Neural progenitor cell (in vitro differentiated cells): Measurements from ENCODE around the gene RPP25. TPM values are rescaled to one million over a fixed set of nuclear protein-coding genes. Genes with fewer than 3 reads are reported as not detected.
"Not testable (repeated sequence)": the region's sequence is repeated elsewhere in the genome, so short reads cannot be mapped to it uniquely, and the experiment has no call there.

Source experiments
- DNase-seq: peaks from one replicate; pipeline ENCODE4 v3.0.0-alpha.2; 2016; ENCODE audit warnings: low spot score
- H2AFZ ChIP-seq: fragments of 200-600 bp; sonication (generic); replicated peaks from 2 replicates; pipeline ENCODE4 v1.6.1; 2016; ENCODE audit warnings: antibody characterized with exemption
- H3F3A ChIP-seq: fragments of 200-600 bp; sonication (generic); 2 replicates; pipeline ENCODE4 v1.6.1; 2016; ENCODE audit warnings: antibody characterized with exemption, low read depth
- H3K27ac ChIP-seq: fragments of 200-600 bp; sonication (generic); 2 replicates; pipeline ENCODE4 v1.5.1; 2016; ENCODE audit warnings: mild to moderate bottlenecking
- H3K27me3 ChIP-seq: fragments of 200-600 bp; sonication (generic); 2 replicates; pipeline ENCODE4 v1.6.1; 2016; ENCODE audit warnings: mild to moderate bottlenecking, moderate library complexity
- H3K36me3 ChIP-seq: fragments of 200-600 bp; sonication (generic); 2 replicates; pipeline ENCODE4 v1.5.1; 2016
- H3K4me1 ChIP-seq: fragments of 200-600 bp; sonication (generic); 2 replicates; pipeline ENCODE4 v1.6.1; 2016; ENCODE audit warnings: mixed run types
- H3K4me2 ChIP-seq: fragments of 200-600 bp; sonication (generic); 2 replicates; pipeline ENCODE4 v1.6.1; 2016
- H3K4me3 ChIP-seq: fragments of 200-600 bp; sonication (generic); 2 replicates; pipeline ENCODE4 v1.5.1; 2016
- H3K79me2 ChIP-seq: fragments of 200-600 bp; sonication (generic); 2 replicates; pipeline ENCODE4 v1.6.1; 2016; ENCODE audit warnings: low read depth
- H3K9ac ChIP-seq: fragments of 200-600 bp; sonication (generic); 2 replicates; pipeline ENCODE4 v1.6.1; 2016
- H3K9me3 ChIP-seq: fragments of 200-600 bp; sonication (generic); 2 replicates; pipeline ENCODE4 v1.5.1; 2016; ENCODE audit warnings: low read depth
- H4K20me1 ChIP-seq: fragments of 200-600 bp; sonication (generic); 2 replicates; pipeline ENCODE4 v1.6.1; 2016; ENCODE audit warnings: low read depth
- H3K27ac Mint-ChIP-seq: 3 replicates; pipeline ENCODE4 v1.8.0; 2021; ENCODE audit warnings: mixed read lengths
- H3K27me3 Mint-ChIP-seq: 2 replicates; pipeline ENCODE4 v1.8.0; 2022; ENCODE audit warnings: low read depth, mild to moderate bottlenecking, inconsistent platforms, moderate library complexity, mixed read lengths; ENCODE audit not compliant: insufficient read depth
- H3K36me3 Mint-ChIP-seq: 3 replicates; pipeline ENCODE4 v1.8.0; 2021; ENCODE audit warnings: mixed read lengths
- H3K4me1 Mint-ChIP-seq: 3 replicates; pipeline ENCODE4 v1.8.0; 2021; ENCODE audit warnings: mixed read lengths
- H3K4me3 Mint-ChIP-seq: 3 replicates; pipeline ENCODE4 v1.8.0; 2021; ENCODE audit warnings: mild to moderate bottlenecking, moderate library complexity, mixed read lengths
- H3K9me3 Mint-ChIP-seq: 3 replicates; pipeline ENCODE4 v1.8.0; 2020; ENCODE audit warnings: mixed read lengths
- CTCF ChIP-seq: fragments of 200-600 bp; sonication (generic); IDR thresholded peaks from 2 replicates; pipeline ENCODE4 v1.5.1; 2017; ENCODE audit warnings: antibody characterized with exemption, mild to moderate bottlenecking
- EZH2 ChIP-seq: fragments of 200-600 bp; sonication (generic); IDR thresholded peaks from 2 replicates; pipeline ENCODE4 v1.6.1; 2017; ENCODE audit warnings: antibody characterized with exemption, mild to moderate bottlenecking, moderate library complexity
- EZH2phosphoT487 ChIP-seq: fragments of 200-600 bp; sonication (generic); IDR thresholded peaks from 2 replicates; pipeline ENCODE4 v1.6.1; 2017; ENCODE audit warnings: antibody characterized with exemption
- total RNA-seq: library from RNA; depleted of rRNA; stranded (reverse); fragments of >200 nt; gene quantifications from 2 replicates; pipeline ENCODE4 v1.2.3, GENCODE V29; 2015; ENCODE audit warnings: low replicate concordance

The RPP25 gene
- total RNA-seq, 1 donor from 2014 or later, result 2.5 TPM

GRCh38 chr15:74924525-74924924, 32.0 kb downstream of the RPP25 start:
- Histone ChIP-seq H3K27ac (no peak overlapping the region), H3K4me1 (no peaks in the 10 kb centered on the region), H3K4me2 (no peak overlapping the region), H3K27me3 (no peaks in the 10 kb centered on the region), H4K20me1 (no peaks in the 10 kb centered on the region), H2AFZ (no peak overlapping the region), H3K36me3 (peaks cover 6% of the 10 kb centered on the region), H3F3A (no peaks in the 10 kb centered on the region), H3K79me2 (no peaks in the 10 kb centered on the region), H3K4me3 (no peak overlapping the region), H3K9me3 (no peaks in the 10 kb centered on the region), H3K9ac (no peak overlapping the region)
- H3K27ac Mint-ChIP-seq, result no peak overlapping the region
- TF ChIP-seq CTCF, result no peak
- TF ChIP-seq EZH2, result no peak
- no peak for TF ChIP-seq EZH2phosphoT487
- H3K4me1 Mint-ChIP-seq, result no peaks in the 10 kb centered on the region
- H3K36me3 Mint-ChIP-seq, result peaks cover 31% of the 10 kb centered on the region
- H3K9me3 Mint-ChIP-seq, result no peaks in the 10 kb centered on the region
- DNase-seq, result no peak
- no peaks in the 10 kb centered on the region for H3K27me3 Mint-ChIP-seq
- H3K4me3 Mint-ChIP-seq, result no peak overlapping the region

GRCh38 chr15:74920456-74920855, 36.1 kb downstream of the RPP25 start:
- Histone ChIP-seq H4K20me1 (no peaks in the 10 kb centered on the region), H3K27ac (no peak overlapping the region), H3K9ac (no peak overlapping the region), H3K27me3 (no peaks in the 10 kb centered on the region), H3K36me3 (no peaks in the 10 kb centered on the region), H3K79me2 (no peaks in the 10 kb centered on the region), H3K4me3 (no peak overlapping the region), H3K9me3 (no peaks in the 10 kb centered on the region), H3K4me1 (no peaks in the 10 kb centered on the region), H3F3A (no peaks in the 10 kb centered on the region), H3K4me2 (no peak overlapping the region), H2AFZ (no peak overlapping the region)
- Mint-ChIP-seq H3K9me3 (no peaks in the 10 kb centered on the region), H3K4me3 (no peak overlapping the region), H3K27me3 (no peaks in the 10 kb centered on the region), H3K27ac (no peak overlapping the region), H3K36me3 (peaks cover 39% of the 10 kb centered on the region), H3K4me1 (no peaks in the 10 kb centered on the region)
- no peak for DNase-seq
- TF ChIP-seq EZH2phosphoT487, result no peak
- TF ChIP-seq EZH2, result no peak
- TF ChIP-seq CTCF, result no peak

- Histone ChIP-seq H2AFZ (no peak overlapping the region), H3K79me2 (no peaks in the 10 kb centered on the region), H3K36me3 (no peaks in the 10 kb centered on the region), H3K4me1 (no peaks in the 10 kb centered on the region), H4K20me1 (no peaks in the 10 kb centered on the region), H3K27me3 (no peaks in the 10 kb centered on the region), H3F3A (peaks cover 8% of the 10 kb centered on the region), H3K4me2 (no peak overlapping the region), H3K9me3 (no peaks in the 10 kb centered on the region), H3K9ac (no peak overlapping the region), H3K4me3 (no peak overlapping the region), H3K27ac (no peak overlapping the region)
- no peak for DNase-seq
- TF ChIP-seq CTCF, result no peak
- TF ChIP-seq EZH2, result no peak
- TF ChIP-seq EZH2phosphoT487, result no peak
- no peak overlapping the region for H3K27ac Mint-ChIP-seq
- H3K27me3 Mint-ChIP-seq, result no peaks in the 10 kb centered on the region
- no peaks in the 10 kb centered on the region for H3K9me3 Mint-ChIP-seq
- peaks cover 46% of the 10 kb centered on the region for H3K36me3 Mint-ChIP-seq
- no peak overlapping the region for H3K4me3 Mint-ChIP-seq
- H3K4me1 Mint-ChIP-seq, result no peaks in the 10 kb centered on the region
These were observed 38.9 kb downstream of the RPP25 start for GRCh38 chr15:74917676-74918075.

GRCh38 chr15:74913799-74914198, 42.8 kb downstream of the RPP25 start:
- H3K36me3 Mint-ChIP-seq, result peaks cover 37% of the 10 kb centered on the region
- not testable (repeated sequence) for H3K27ac Mint-ChIP-seq, H3K36me3 ChIP-seq, H4K20me1 ChIP-seq, H3K4me1 ChIP-seq, H3K9me3 ChIP-seq, H3K4me1 Mint-ChIP-seq, H3K4me3 ChIP-seq, H3K4me2 ChIP-seq, H3K9me3 Mint-ChIP-seq, DNase-seq, H3K27ac ChIP-seq, H3K27me3 ChIP-seq, H3K9ac ChIP-seq, H3K79me2 ChIP-seq, H3K4me3 Mint-ChIP-seq, H3K27me3 Mint-ChIP-seq, H3F3A ChIP-seq, H2AFZ ChIP-seq
